Glomerular visceral epithelial cell (primary cell): ENCODE data around the gene COL6A1.
"Not testable (repeated sequence)": the region's sequence is repeated elsewhere in the genome, so short reads cannot be mapped to it uniquely, and the experiment has no call there.

Experiments used
- DNase-seq: peaks from one replicate; pipeline ENCODE4 v3.0.0-alpha.2; 2016; ENCODE audit errors: extremely low spot score

Gene COL6A1

GRCh38 chr21:45965084-45965809, 16.3 kb upstream of the COL6A1 start:
- DNase-seq = no peak

GRCh38 chr21:45966791-45967394, 14.7 kb upstream of the COL6A1 start:
- no peak for DNase-seq

- no peak for DNase-seq
Measured at GRCh38 chr21:45969921-45970673, 11.5 kb upstream of the COL6A1 start.

GRCh38 chr21:45970674-45971615, 10.6 kb upstream of the COL6A1 start:
- peak; percentile 53 for DNase-seq

- no peak for DNase-seq
Measured at GRCh38 chr21:45971616-45972352, 9.8 kb upstream of the COL6A1 start.

GRCh38 chr21:45972353-45972715, 9.2 kb upstream of the COL6A1 start:
- DNase-seq = no peak

- peak; percentile 46 for DNase-seq
Measured at GRCh38 chr21:45972716-45973474, 8.7 kb upstream of the COL6A1 start.

GRCh38 chr21:45973475-45974072, 8.0 kb upstream of the COL6A1 start:
- peak; percentile 76 for DNase-seq

- DNase-seq = peak; percentile 66
Measured at GRCh38 chr21:45974073-45975019, 7.2 kb upstream of the COL6A1 start.

- no peak for DNase-seq
Measured at GRCh38 chr21:45975020-45975666, 6.4 kb upstream of the COL6A1 start.

- not testable (repeated sequence) for DNase-seq
Measured at GRCh38 chr21:45975667-45976409, 5.7 kb upstream of the COL6A1 start.

- no peak for DNase-seq
Measured at GRCh38 chr21:45976701-45977311, 4.8 kb upstream of the COL6A1 start.

- DNase-seq = no peak
Measured at GRCh38 chr21:45977396-45977795, 4.2 kb upstream of the COL6A1 start.

GRCh38 chr21:45979141-45979631, 2.4 kb upstream of the COL6A1 start:
- DNase-seq = no peak

GRCh38 chr21:45979651-45980050, 1.9 kb upstream of the COL6A1 start:
- no peak for DNase-seq

- no peak for DNase-seq
Measured at GRCh38 chr21:45980271-45980670, 1.3 kb upstream of the COL6A1 start.

GRCh38 chr21:45980697-45981096, 873 bp upstream of the COL6A1 start:
- no peak for DNase-seq
